NCI-H524 (cell line): ENCODE results near the gene RFT1.

ENCODE experiments used
- DNase-seq, 2 experiments: peaks; one replicate each; lab custom pipeline; 2025; lab: John Stamatoyannopoulos, UW

Gene RFT1

GRCh38 chr3:53150247-53151085 is 20.2 kb upstream of the RFT1 start:
- DNase-seq = no peak

- DNase-seq = no peak
These were observed 19.5 kb upstream of the RFT1 start for GRCh38 chr3:53149699-53150098.

- DNase-seq = no peak
These were observed 18.9 kb upstream of the RFT1 start for GRCh38 chr3:53149006-53149690.

GRCh38 chr3:53147903-53148400 is 17.7 kb upstream of the RFT1 start:
- DNase-seq = no peak

GRCh38 chr3:53147151-53147902 is 17.1 kb upstream of the RFT1 start:
- no peak for DNase-seq

GRCh38 chr3:53146319-53146891 is 16.2 kb upstream of the RFT1 start:
- DNase-seq = no peak

GRCh38 chr3:53145713-53146080 is 15.5 kb upstream of the RFT1 start:
- DNase-seq = no peak

- DNase-seq = no peak
These were observed 14.9 kb upstream of the RFT1 start for GRCh38 chr3:53144862-53145712.

- DNase-seq = peak in 1 of 2 experiments; percentile 29
These were observed 14.2 kb upstream of the RFT1 start for GRCh38 chr3:53144446-53144845.

- DNase-seq = no peak
These were observed 12.8 kb upstream of the RFT1 start for GRCh38 chr3:53142986-53143385.

GRCh38 chr3:53140847-53141845 is 10.9 kb upstream of the RFT1 start:
- DNase-seq = no peak

GRCh38 chr3:53139906-53140846 is 9.9 kb upstream of the RFT1 start:
- no peak for DNase-seq

GRCh38 chr3:53137835-53138446 is 7.7 kb upstream of the RFT1 start:
- DNase-seq = no peak

GRCh38 chr3:53137221-53137620 is 7.0 kb upstream of the RFT1 start:
- DNase-seq = no peak

GRCh38 chr3:53134631-53135232 is 4.5 kb upstream of the RFT1 start:
- peak; percentile 26 to 58 for DNase-seq

GRCh38 chr3:53132347-53132746 is 2.1 kb upstream of the RFT1 start:
- DNase-seq = no peak

GRCh38 chr3:53131096-53131495 is 861 bp upstream of the RFT1 start:
- no peak for DNase-seq

GRCh38 chr3:53129344-53129743 is 891 bp downstream of the RFT1 start:
- no peak for DNase-seq
